SK-N-SH (cell line): ENCODE data around the gene RFC4. TPM values are rescaled to one million over a fixed set of nuclear protein-coding genes. Genes with fewer than 3 reads are reported as not detected.

Experiments used
- CTCF ChIA-PET: fragments of 300-600, 350-600 bp; formaldehyde crosslinking; extraction: SDS; loops from one replicate; lab custom pipeline; 2021; lab: Yijun Ruan, JAX
- POLR2A ChIA-PET: fragments of 350-600 bp; sonication (Branson Sonifier 250); formaldehyde crosslinking; extraction: SDS; loops from one replicate; lab custom pipeline; 2020; ENCODE audit warnings: antibody characterized with exemption, inconsistent platforms; lab: Yijun Ruan, JAX
- DNase-seq: peaks from one replicate; pipeline ENCODE4 v3.0.0; 2012
- H2AFZ ChIP-seq: fragments of 200-600 bp; sonication (generic); 2 replicates; pipeline ENCODE4 v1.8.1; 2016; ENCODE audit warnings: antibody characterized with exemption, mild to moderate bottlenecking, low read depth
- H3F3A ChIP-seq: fragments of 200-600 bp; sonication (generic); replicated peaks from 2 replicates; pipeline ENCODE3; 2016; ENCODE audit warnings: antibody characterized with exemption, mild to moderate bottlenecking; ENCODE audit not compliant: insufficient read depth
- H3K27ac ChIP-seq, 2 experiments: fragments of 200-500 bp in 1 of 2; fragments of 200-600 bp in 1 of 2; sonication (Bioruptor generic) in 1 of 2; sonication (generic), shearing (Covaris generic) in 1 of 2; 2 replicates each; pipeline versions ENCODE4 v1.5.1 to v1.6.1; 2014 to 2016; ENCODE audit warnings: low read depth in 2 of 2, inconsistent platforms in 1 of 2, low read length in 1 of 2, mild to moderate bottlenecking in 1 of 2, mixed read lengths in 1 of 2
- H3K27me3 ChIP-seq: fragments of 200-600 bp; sonication (generic), shearing (Covaris generic); 2 replicates; pipeline ENCODE4 v1.6.1; 2016; ENCODE audit warnings: mixed run types; ENCODE audit not compliant: insufficient read depth
- H3K36me3 ChIP-seq, 2 experiments: fragments of 200-500 bp in 1 of 2; fragments of 200-600 bp in 1 of 2; sonication (Bioruptor generic) in 1 of 2; sonication (generic) in 1 of 2; replicated peaks in 1 of 2; 2 replicates each; pipeline versions ENCODE3 to v1.5.1; 2014 to 2016; ENCODE audit warnings: low read length in 1 of 2, mild to moderate bottlenecking in 1 of 2; ENCODE audit not compliant: insufficient read depth in 2 of 2, control insufficient read depth in 1 of 2
- H3K4me1 ChIP-seq, 2 experiments: fragments of 200-500 bp in 1 of 2; fragments of 200-600 bp in 1 of 2; sonication (Bioruptor generic) in 1 of 2; sonication (generic), shearing (Covaris generic) in 1 of 2; 2 replicates each; pipeline versions ENCODE4 v1.5.1 to v1.6.1; 2014 to 2016; ENCODE audit warnings: low read depth in 1 of 2, low read length in 1 of 2, mixed run types in 1 of 2; ENCODE audit not compliant: insufficient read depth in 2 of 2, control insufficient read depth in 1 of 2
- H3K4me2 ChIP-seq: fragments of 200-600 bp; sonication (generic), shearing (Covaris generic); 2 replicates; pipeline ENCODE4 v1.6.1; 2017; ENCODE audit warnings: mixed run types
- H3K4me3 ChIP-seq, 2 experiments: fragments of 200-500 bp in 1 of 2; fragments of 200-600 bp in 1 of 2; sonication (Bioruptor generic) in 1 of 2; sonication (generic), shearing (Covaris generic) in 1 of 2; 2 replicates each; pipeline versions ENCODE4 v1.5.1 to v1.8.1; 2014 to 2016; ENCODE audit warnings: low read depth in 2 of 2, inconsistent platforms in 1 of 2, low read length in 1 of 2, mild to moderate bottlenecking in 1 of 2, mixed read lengths in 1 of 2, moderate library complexity in 1 of 2
- H3K79me2 ChIP-seq: fragments of 200-600 bp; sonication (generic); 2 replicates; pipeline ENCODE4 v1.8.1; 2017; ENCODE audit warnings: mild to moderate bottlenecking; ENCODE audit not compliant: insufficient read depth
- H3K9ac ChIP-seq: fragments of 200-600 bp; sonication (generic); 2 replicates; pipeline ENCODE4 v1.6.1; 2017; ENCODE audit warnings: mixed run types
- H3K9me2 ChIP-seq: fragments of 200-600 bp; sonication (generic); 2 replicates; pipeline ENCODE4 v1.6.1; 2017; ENCODE audit warnings: mixed run types
- H3K9me3 ChIP-seq: fragments of 200-600 bp; sonication (generic); 2 replicates; pipeline ENCODE4 v1.6.1; 2017; ENCODE audit warnings: mixed run types, mild to moderate bottlenecking, moderate library complexity
- H4K20me1 ChIP-seq: fragments of 200-600 bp; sonication (generic); 2 replicates; pipeline ENCODE4 v1.6.1; 2017; ENCODE audit warnings: mild to moderate bottlenecking, mixed run types; ENCODE audit not compliant: insufficient read depth
- EP300 ChIP-seq, 2 experiments: IDR thresholded peaks; 2 replicates each; pipeline versions ENCODE4 v1.4.0 to v1.6.1; 2012; ENCODE audit warnings: borderline replicate concordance in 1 of 2, low read depth in 1 of 2, low read length in 1 of 2
- FOXJ3 ChIP-seq: sonication (generic); formaldehyde crosslinking; IDR thresholded peaks from 2 replicates; pipeline ENCODE4 v1.5.1; 2020; ENCODE audit warnings: mild to moderate bottlenecking, missing genetic modification reagents
- MEF2A ChIP-seq: IDR thresholded peaks from 2 replicates; pipeline ENCODE4 v1.4.0; 2012; ENCODE audit warnings: low read depth, borderline replicate concordance
- NRF1 ChIP-seq: IDR thresholded peaks from 2 replicates; pipeline ENCODE4 v1.6.1; 2012; ENCODE audit warnings: low read depth, mild to moderate bottlenecking, low read length
- POLR2AphosphoS5 ChIP-seq: IDR thresholded peaks from 2 replicates; pipeline ENCODE4 v1.6.1; 2012; ENCODE audit warnings: low read depth, low read length
- RFX5 ChIP-seq: IDR thresholded peaks from 2 replicates; pipeline ENCODE4 v1.6.1; 2012; ENCODE audit warnings: mild to moderate bottlenecking, improper control_type of control experiment, low read length
- TEAD4 ChIP-seq: IDR thresholded peaks from 2 replicates; pipeline ENCODE4 v1.4.0; 2012; ENCODE audit warnings: mild to moderate bottlenecking, borderline replicate concordance; ENCODE audit not compliant: insufficient read depth
- WGBS: methylation state at CpG from one replicate; pipeline ENCODE4 v1.1.6; 2017; ENCODE audit warnings: low lambda C conversion rate; 5-methylcytosine and 5-hydroxymethylcytosine counted together
- polyA plus RNA-seq, 3 experiments: library from polyadenylated mRNA; depleted of rRNA; stranded (reverse); fragments of >200 nt; gene quantifications; 2 replicates each; pipeline ENCODE4 v1.2.3, GENCODE V29; 2012
- small RNA-seq, 7 experiments: library from RNA; depleted of rRNA; stranded (forward); fragments of <200 nt; gene quantifications; one replicate each; pipeline ENCODE3, GENCODE V24; 2012
- TF ChIP-seq, protein P1 (sequence below): fragments of 200-600 bp; sonication (generic); IDR thresholded peaks from 2 replicates; pipeline ENCODE4 v1.6.1; 2017; ENCODE audit warnings: antibody characterized with exemption, mild to moderate bottlenecking, moderate library complexity

Gene RFC4
- polyA plus RNA-seq, 1 of the 3 experiments (the other 2 are of a cell fraction), result 13.1 TPM

DNA sequence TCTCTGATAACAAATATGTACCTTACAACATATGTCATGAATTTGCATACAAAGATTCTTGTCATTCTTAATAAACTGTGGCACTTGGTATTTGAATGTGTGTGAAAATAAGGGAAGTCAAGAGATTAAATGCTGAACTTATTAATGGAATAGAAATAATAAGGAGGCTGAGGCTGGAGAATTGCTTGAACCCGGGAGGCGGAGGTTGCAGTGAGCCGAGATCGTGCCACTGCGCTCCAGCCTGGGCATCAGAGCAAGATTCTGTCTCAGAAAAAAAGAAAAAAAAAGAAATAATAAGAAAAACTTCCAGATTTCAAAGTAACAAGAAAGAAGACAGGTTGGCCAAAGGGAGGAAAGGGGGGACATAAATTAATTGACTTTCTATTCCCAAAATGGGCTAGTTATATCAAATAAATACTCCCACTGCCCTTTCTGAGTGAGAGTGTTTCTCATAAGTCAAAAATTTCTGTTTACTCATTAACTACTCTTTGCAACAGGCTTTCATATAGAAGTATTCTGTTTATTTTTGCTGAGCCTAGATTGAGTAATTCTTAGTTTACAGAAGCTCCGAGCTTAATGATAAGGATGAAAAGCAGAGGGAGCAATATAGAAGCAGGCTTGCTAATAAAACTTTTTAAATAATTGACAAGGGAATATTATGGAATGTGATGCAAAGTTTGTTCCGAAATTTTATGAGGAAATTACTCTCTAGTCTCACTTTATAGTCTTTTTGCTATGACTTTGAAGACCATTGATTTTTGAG lies 63.5 kb downstream of the RFC4 start:
- no peaks in the 10 kb centered on the region for H3F3A ChIP-seq
- POLR2A ChIA-PET, result no interaction called here
- no peak for DNase-seq

More for the DNA sequence above, 63.5 kb downstream of the RFC4 start:
- Histone ChIP-seq H3K79me2 (no peaks in the 10 kb centered on the region), H4K20me1 (no peaks in the 10 kb centered on the region), H3K9ac (no peak overlapping the region), H3K4me2 (no peak overlapping the region), H3K9me3 (no peaks in the 10 kb centered on the region), H3K27me3 (no peaks in the 10 kb centered on the region), H3K9me2 (no peaks in the 10 kb centered on the region), H3K4me1 (no peaks in the 10 kb centered on the region)
- no peak for TF ChIP-seq FOXJ3 (CRISPR knock-in tag)
- no peak for TF ChIP-seq RFX5
- TF ChIP-seq MEF2A, result no peak
- no peak for TF ChIP-seq TEAD4
- no peak for TF ChIP-seq EP300 (IDR thresholded peaks at IDR 0.05; ENCODE audit: borderline replicate concordance in 1 of 2, low read depth in 1 of 2, low read length in 1 of 2)
- no peak for TF ChIP-seq POLR2AphosphoS5
- TF ChIP-seq NRF1, result no peak
- TF ChIP-seq, protein P1, sequence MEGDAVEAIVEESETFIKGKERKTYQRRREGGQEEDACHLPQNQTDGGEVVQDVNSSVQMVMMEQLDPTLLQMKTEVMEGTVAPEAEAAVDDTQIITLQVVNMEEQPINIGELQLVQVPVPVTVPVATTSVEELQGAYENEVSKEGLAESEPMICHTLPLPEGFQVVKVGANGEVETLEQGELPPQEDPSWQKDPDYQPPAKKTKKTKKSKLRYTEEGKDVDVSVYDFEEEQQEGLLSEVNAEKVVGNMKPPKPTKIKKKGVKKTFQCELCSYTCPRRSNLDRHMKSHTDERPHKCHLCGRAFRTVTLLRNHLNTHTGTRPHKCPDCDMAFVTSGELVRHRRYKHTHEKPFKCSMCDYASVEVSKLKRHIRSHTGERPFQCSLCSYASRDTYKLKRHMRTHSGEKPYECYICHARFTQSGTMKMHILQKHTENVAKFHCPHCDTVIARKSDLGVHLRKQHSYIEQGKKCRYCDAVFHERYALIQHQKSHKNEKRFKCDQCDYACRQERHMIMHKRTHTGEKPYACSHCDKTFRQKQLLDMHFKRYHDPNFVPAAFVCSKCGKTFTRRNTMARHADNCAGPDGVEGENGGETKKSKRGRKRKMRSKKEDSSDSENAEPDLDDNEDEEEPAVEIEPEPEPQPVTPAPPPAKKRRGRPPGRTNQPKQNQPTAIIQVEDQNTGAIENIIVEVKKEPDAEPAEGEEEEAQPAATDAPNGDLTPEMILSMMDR, result no peak
- TF ChIP-seq, all 33 proteins: peak for 0
- CTCF ChIA-PET, result interaction anchor here (1.1 kb wide), 1 partner anchor 128 kb away, joined by 3 read pairs; no protein-coding TSS in a partner anchor
- H3K27ac ChIP-seq, result no peak overlapping the region
- no peak overlapping the region for H2AFZ ChIP-seq
- WGBS, result 48% methylated on average over 7 of the region's 7 CpGs
- H3K36me3 ChIP-seq, result no peaks in the 10 kb centered on the region
- H3K4me3 ChIP-seq, result no peak overlapping the region

Small RNA genes within 50 kb of the gene (small RNA-seq; reads per million reads assigned to genes)
- 0 reads per million in 7 experiments for gene RF00092
- gene RNU6-1105P, result 0 reads per million in 7 experiments
- gene SNORA4, result 0 reads per million in 7 experiments
- gene SNORA63, result 0 reads per million in 7 experiments
- 0 reads per million in 7 experiments for gene SNORA81
- 0 reads per million in 7 experiments for gene SNORD2

Other genes starting within 250 kb of the RFC4 start
- gene TBCCD1, start 239.1 kb downstream of the RFC4 start, polyA plus RNA-seq (2012; rRNA removed), result 6.5 and 9.1 TPM in 2 replicates
- 33.3 and 36.0 TPM in 2 replicates for gene DNAJB11, start 235.8 kb downstream of the RFC4 start, polyA plus RNA-seq (2012; rRNA removed)
- not detected in 2 replicates for gene AHSG, start 193.4 kb downstream of the RFC4 start, polyA plus RNA-seq (2012; rRNA removed)
- 0.05 TPM in 2 replicates for gene FETUB, start 166.1 kb downstream of the RFC4 start, polyA plus RNA-seq (2012; rRNA removed)
- not detected in 2 replicates for gene HRG, start 140.5 kb downstream of the RFC4 start, polyA plus RNA-seq (2012; rRNA removed)
- gene KNG1, start 89.1 kb downstream of the RFC4 start, polyA plus RNA-seq (2012; rRNA removed), result not detected in 2 replicates
- gene EIF4A2, start 22.9 kb downstream of the RFC4 start, polyA plus RNA-seq (2012; rRNA removed), result 270 and 410 TPM in 2 replicates
- gene ADIPOQ, start 36.2 kb upstream of the RFC4 start, polyA plus RNA-seq (2012; rRNA removed), result not detected in 2 replicates
- 3.9 and 5.1 TPM in 2 replicates for gene ST6GAL1, start 124.0 kb upstream of the RFC4 start, polyA plus RNA-seq (2012; rRNA removed)